ENCODE measurements around the gene DTHD1.

GRCh38 chr4:36325926-36326325, 44.5 kb downstream of the DTHD1 start:
- TF ChIP-seq CTCF (IDR thresholded peaks at IDR 0.05; ENCODE audit: low read depth, low read length, missing input control), result no peak
- TF ChIP-seq ATF3 (IDR thresholded peaks at IDR 0.05), result no peak
- TF ChIP-seq REST (IDR thresholded peaks at IDR 0.05), result no peak
- TF ChIP-seq MAX (IDR thresholded peaks at IDR 0.05), result no peak
- TF ChIP-seq TAF1 (conservative IDR thresholded peaks at IDR 0.05), result no peak

All from liver (tissue), 3 donors.